ENCODE data around the gene A3GALT2.

A3GALT2 gene

DNA sequence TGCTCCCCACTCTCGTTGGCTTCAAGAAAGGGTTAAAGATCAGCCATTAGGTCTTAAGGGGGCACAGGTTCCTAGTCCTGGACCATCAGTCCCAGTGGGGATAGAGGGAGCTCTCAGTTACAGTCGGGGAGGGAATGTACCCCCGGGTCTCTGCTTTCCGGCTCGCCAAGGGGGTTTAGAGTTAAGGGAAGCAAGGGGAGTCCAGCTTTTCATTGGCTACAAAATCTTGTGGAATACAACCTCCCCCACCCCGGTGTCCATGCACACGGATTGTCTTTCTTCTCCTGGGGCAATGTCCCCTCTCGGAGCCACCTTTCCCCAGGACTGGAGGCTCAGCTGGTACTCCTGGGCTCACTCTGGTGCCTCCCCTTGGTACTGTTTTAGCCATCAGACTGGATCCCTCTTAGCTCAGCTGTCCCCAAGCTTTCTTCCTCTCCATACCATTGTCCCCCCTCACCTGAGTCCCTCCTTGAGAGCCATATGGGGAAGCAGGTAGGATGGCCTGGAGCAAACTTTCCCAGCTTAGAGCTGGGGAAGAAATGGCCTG, at the start of gene A3GALT2:
Gene A3GALT2, minus strand, starts transcription at position 480 of the 547 bp plus-strand sequence. Its CDS starts 0 bp downstream, at position 480.
- FAIRE-seq: no peak
- DNase-seq (ENCODE audit: low spot score): no peak

DNA sequence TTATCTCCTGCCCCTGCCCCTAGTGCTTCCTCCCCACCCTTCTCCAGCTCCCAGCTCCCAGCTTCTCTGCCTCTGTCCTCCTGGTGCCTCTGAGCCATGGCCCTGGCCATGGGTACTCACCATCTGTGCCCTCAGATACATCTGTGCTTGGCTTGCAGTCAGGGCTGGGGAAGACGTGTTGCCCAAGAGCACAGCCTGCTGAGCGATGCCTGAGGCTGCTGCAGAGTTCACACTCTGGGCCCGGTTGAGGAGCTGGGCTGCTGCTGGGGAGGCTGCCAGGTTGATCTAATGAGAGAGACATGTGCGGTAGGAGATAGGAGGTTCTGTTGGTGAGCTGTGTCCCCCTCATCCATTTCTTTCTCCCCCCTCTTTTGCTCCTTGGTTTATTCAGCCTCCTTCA, 49.4 kb upstream of the A3GALT2 start:
- no peak for DNase-seq (ENCODE audit: low spot score)
- FAIRE-seq: no peak

DNA sequence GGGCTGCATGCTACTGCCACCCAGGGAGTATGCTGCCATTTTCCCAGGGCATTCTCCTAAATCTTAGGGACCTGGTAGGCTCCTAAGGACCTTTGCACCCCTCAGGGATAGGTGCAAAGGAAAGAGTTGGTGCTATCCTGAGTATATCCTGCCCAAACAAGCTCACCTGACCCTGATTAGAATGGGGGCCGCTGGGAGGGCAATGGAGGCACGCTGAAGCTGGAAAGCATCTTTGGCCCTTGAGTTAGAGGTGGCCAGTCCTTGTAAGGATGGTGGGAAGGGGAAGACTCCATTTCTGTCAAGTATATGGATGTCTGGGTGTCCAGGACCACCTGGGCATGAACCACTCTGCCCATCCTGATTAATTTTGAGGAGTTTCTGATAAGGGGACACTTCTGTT, 48.9 kb upstream of the A3GALT2 start:
- no peak for FAIRE-seq

DNA sequence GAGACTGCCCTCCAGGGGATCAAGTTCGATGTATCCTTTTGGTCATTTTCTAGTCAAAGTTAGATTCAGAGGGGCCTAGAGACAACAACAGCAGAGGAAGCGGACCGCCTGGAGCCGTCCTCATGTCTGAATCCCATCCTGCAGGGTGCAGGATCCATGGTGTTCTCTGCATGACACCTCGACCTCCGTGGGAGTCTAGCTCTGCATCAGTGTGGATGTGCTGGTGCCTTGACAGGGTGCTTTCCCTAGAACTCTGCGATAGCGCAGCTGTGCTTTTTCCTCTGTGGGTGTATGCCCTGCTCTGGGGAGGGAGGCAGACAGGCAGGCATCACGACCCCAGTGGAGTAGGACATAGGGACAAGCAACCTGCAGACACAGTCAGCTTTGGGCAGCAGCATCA, 48.2 kb upstream of the A3GALT2 start:
- DNase-seq (ENCODE audit: low spot score): no peak
- no peak for FAIRE-seq

More for the DNA sequence above, 48.9 kb upstream of the A3GALT2 start:
- DNase-seq (ENCODE audit: low spot score): no peak

DNA sequence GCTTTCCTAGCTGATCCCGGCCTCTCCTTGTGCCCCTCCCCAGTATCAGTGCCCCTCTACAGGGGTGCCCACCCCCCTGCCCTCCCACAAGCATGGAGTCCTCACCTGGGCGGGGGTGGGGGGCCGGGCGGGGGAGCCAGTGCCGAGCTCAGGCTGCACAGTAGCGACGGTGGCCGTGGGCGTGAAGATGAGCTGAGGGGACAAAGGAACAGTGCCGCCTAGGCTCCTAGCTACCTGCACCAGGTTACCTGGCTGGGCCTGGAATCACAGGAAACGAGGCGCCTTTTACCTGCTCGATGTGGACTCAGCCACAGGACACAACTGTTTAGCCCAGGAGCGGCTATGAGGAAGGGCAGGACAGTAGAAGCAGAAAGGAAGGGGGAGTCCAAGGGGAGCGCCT, 47.5 kb upstream of the A3GALT2 start:
- no peak for FAIRE-seq

DNA sequence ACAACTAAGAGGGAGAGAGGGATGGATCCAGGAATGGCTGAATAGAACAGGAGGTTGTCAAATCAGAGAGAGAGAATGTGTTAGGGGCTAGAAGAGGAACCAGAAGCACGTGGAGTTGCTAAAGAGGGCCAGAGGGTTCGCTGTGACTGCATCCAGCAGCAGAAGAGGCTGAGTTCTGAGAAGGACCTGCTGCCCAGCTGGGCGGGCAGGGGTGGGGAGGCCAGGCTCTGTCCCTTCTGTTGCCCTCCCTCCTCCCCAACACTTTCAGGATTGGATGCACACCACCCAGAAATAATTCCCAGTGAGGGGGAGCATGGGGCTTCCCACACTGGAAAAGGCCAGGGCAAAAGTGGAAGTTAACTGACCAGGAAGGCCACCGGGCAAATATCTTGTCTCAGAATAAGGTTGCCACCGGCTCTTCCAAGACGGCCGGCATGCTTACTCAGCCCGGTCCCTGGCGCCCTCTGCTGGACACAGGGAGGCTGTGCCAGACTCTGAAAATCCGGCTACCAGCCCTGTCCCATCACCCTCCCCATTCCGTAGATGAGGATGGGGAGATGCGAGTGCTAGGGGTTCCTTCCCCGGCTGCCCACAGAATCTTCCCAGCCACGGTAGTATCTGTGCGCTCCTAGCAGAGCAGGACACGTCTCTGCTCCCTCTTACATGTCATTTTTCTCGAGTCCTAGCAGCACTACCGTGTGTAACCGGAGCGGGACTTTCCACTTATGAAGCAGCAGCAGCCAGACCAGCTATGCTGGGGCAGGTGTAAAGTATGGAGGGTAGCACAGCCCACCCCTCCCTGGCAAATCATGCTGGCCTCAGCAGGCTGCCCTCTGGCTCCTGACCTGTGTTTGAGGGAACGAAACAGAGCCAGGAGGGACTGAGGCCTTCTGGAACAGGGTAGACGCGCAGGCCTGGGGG, 46.8 kb upstream of the A3GALT2 start:
- peak; percentile 45 for FAIRE-seq

More for the DNA sequence above, 47.5 kb upstream of the A3GALT2 start:
- DNase-seq (ENCODE audit: low spot score): no peak

DNA sequence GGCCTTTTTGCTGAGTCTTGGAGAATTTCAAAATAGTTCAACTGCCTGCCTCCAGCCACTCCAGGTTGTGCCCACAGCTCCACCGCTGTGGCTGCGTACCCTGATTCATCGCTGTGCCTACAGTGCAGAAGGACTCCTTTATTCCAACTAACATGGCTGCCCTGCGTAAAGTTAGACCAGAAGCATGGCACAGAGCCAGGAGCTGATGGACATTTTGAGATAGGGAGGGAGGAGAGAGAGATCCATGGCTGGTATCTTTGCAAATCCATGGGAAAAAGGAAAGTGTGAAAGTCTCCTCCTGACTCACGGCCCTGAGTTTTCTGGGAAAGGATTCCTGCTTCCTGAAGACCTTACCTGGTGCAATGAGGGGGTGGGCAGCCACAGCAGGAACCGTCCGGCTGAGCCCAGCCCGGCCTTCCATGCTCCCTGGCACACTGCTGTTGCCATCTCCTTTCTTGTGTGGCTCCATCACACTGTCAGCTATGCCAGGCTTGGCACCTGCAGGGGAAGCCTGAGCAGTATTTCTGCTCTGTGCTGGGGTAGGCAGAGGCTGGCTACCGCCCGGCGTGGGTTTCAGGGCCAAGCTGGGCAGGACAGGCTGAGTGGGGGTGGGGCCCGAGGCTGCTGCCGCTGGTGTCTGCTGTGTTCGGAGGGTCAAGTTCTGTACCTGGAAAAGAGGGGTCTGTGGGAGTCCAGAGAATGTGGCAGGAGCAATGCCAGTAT, 46.0 kb upstream of the A3GALT2 start:
- DNase-seq (ENCODE audit: low spot score) (no peak), FAIRE-seq (no peak)

More for the DNA sequence above, 46.8 kb upstream of the A3GALT2 start:
- DNase-seq (ENCODE audit: low spot score): peak; percentile 42

DNA sequence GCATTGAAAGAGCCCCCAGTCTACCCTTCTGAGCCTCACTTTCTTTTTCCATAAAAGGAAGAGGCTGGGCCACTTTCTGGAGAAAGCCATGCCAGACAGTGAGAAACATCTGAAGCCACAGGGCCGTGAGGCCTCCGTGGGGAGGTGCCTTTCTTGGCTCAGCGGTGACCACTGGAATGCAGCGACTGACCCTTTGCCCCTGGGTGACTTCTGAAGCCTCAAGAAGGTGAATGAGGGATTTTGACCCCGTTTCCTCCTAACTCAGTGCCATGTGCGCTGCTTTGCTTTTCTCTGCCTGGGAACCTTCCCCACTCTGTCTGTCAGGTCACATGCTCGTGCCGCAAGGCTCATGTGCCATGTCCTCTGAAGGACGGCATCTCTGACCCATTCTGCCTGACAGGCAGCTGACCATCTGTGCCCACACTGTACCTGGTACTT, 44.7 kb upstream of the A3GALT2 start:
- DNase-seq (ENCODE audit: low spot score): peak; percentile 78
- FAIRE-seq: peak; percentile 88

DNA sequence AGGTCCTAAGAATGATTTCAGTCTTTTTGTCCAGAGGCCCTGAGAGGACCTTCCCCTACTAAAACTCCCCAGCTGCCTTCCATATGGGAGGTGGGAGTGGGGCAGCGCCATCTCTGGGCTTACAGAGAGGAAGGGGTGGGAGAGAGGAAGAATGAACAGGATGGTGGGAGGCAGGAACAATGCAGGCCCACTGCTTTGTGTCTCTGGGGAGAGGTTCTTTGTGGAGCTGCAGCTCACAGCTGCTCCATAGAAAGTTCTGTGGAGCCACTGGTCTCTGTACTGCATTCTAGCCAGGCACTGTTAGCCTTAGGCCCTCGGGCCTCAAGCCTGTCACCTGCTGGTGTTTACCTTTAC, 43.6 kb upstream of the A3GALT2 start:
- FAIRE-seq (no peak), DNase-seq (ENCODE audit: low spot score) (no peak)

DNA sequence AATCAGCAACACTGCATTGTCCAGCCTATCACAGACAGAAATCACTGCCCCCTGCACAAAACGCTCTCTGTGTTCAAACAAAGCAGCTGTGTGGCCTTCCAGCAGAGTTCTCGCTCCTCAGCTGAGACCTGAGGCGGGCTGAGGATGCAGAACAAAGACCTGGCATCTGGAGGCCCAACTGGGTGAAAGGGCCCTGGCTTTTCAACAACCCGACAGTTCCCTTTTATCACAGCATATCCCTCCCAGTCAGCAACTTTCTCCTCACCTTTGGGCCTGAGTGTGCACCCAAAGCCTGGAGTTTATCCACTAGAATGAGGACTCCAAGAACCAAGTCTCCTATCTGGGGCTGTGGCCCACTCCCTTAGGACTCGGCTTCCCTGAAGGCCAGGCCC, 42.6 kb upstream of the A3GALT2 start:
- FAIRE-seq: no peak
- DNase-seq (ENCODE audit: low spot score): no peak

DNA sequence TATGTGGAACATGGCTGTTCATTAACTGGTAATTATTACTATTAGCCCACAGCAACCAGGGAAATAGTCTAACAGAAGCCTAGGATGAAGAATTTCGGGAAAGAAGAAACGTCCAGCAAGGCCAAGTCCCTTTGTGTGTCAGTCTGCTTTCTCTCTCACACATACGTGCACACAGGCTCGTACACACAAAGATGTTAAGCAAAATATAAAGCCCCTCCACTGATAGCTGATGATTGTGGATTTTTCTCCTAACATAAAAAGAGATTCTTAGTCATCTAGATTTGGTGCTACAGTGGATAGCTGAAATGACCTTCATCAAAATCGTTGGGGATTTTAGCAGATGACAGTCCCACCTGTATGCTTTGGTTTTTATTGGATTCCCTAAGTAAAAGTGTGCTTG, 42.1 kb upstream of the A3GALT2 start:
- DNase-seq (ENCODE audit: low spot score): no peak
- FAIRE-seq: no peak

DNA sequence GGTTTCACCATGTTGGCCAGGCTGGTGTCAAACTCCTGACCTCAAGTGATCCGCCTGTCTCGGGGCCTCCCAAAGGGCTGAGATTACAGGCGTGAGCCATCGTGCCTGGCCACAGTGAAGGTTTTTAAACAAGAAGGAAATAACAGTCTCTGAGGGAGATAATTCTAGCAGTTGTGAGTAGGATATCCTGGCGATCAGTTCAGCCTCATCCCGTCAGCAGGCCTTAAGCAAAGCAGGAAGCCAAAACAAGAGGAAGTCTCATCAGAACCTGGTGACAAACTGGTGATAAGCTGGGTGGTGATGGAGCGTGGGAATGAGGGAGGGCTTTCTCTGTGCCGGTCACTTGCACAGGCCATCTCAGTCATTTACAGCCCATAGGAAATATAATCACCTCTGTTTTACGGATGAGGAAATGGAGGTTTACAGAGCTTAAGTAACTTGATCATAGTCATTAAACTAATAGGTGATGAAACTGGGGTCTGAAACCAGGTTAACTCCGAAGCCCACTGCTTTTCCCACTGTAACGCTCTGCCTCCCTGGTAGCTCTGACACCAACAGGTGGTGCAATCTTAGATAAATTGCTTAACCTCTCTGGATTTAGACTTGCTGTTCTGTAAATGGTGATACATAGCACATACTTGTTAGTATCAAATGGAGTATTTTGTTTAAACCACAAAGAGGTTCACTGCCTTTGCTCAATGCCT, 40.8 kb upstream of the A3GALT2 start:
- DNase-seq (ENCODE audit: low spot score): no peak
- no peak for FAIRE-seq

DNA sequence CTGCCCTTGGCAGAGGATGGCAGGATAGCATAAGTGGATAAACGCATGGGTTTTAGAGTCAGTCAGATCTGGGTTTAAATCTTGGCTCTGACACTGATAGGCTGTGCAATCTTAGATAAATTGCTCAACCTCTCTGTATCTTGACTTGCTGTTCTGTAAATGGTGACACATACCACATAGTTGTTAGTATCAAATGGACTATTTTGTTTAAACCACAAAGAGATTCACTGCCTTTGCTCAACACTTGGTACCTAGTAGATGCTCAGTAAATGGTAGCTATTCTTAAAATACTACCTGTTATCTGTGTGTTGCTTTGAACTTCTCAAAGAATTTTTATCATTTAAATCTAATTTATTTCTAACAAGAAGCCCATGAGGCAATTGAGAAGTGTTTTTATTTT, 39.5 kb upstream of the A3GALT2 start:
- no peak for FAIRE-seq
- DNase-seq (ENCODE audit: low spot score): no peak

DNA sequence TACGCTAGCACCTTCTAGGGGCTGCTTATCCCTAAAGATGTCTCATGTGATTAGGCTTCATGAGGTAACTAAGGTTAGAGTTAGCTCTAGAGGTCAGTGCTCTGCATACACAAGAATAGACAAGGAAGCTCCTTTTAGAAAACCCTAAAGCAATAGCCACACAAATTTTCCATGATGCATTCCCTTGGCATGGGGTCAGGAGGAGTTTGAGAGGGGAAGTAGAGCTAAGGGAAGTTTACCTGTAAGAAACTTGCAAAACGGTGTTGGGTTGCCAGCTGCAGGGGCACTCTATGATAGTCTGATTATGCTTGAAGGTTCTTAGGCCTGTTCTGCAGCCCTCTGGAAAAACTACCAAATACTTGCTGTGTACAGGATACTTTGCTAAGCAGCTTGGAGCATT, 39.0 kb upstream of the A3GALT2 start:
- DNase-seq (ENCODE audit: low spot score) (no peak), FAIRE-seq (no peak)

DNA sequence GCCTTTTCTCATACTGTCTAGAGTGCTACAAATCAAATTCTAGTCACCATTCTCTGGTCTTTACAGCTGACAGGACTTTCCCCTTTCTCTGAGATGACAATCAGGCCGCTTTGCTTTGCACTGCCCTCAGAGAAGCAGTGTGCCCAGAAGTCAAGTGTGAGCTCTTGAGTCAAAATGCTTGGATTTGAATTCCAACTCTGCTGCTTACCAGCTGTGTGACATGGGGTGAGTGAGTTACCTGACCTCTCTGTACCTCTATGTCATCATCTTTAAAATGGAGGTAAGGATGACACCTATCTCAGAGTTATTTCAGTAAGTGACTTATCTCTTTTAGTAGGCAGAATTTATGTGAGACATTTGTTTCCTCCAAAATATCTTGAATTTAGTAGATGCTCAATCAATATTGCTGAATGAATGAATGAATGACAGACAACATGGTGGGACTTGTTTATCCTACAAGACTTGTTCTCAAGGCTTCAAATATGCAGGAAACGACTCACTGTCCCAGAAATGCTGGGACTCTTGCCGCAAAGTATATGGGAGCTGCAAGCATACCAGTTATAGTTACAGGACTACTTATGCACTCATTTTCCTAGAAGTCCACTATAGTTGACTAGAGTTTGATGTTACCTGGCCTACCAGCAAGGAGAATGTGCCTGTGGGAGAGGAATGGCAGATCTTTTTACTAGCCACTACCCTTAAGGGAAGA, 38.1 kb upstream of the A3GALT2 start:
- DNase-seq (ENCODE audit: low spot score) (no peak), FAIRE-seq (no peak)

DNA sequence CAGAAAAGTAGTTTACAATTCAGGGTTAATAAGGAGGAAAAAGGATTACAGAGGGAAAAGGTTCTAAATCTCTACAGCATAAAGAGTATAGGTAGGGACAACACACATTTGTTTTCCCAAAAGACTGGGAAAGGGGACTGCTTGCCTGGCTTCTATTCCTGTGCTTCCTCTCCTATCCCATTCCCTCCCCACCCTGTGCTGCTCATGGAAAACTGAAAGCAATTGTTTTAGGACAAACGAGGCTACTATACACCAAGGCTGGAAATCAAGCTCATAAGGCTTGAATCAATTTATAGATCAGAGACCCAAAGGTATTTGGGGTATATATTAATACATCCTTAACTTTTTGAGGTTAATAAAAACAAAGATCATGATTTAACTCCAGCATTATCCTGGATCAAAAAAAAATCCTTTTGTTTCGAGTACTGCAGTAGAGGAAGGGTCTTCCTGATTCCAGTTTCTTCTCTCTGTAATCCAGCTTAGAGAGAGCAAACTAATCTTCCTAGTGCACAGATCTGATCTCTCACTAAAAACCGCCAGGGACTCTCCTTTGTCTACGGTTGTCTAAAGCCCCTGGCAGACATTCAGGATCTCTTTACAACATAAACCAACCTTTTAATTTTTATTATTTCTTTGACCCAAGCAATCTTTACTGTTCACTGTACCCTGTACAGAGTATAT, 37.4 kb upstream of the A3GALT2 start:
- FAIRE-seq: no peak
- no peak for DNase-seq (ENCODE audit: low spot score)

DNA sequence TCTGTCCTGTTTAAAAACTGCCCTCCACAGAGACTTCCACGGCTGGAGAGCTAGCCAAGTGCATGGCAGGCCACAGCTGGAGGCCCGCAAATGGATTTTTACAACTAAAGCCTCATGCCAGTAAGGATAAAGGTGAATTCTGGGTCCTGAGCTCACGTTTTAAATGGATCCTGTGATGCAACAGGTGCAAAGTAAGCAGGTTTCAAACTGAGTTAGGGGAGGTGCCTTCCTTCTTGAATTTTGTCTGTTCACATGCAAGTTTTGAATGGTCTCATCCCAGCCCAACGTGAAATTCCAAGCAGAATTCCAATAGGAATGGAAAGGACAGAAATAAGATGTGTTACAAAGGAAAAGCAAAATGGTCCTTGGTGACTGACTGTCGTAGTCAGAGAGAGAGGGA, 36.2 kb upstream of the A3GALT2 start:
- FAIRE-seq: no peak
- no peak for DNase-seq (ENCODE audit: low spot score)

DNA sequence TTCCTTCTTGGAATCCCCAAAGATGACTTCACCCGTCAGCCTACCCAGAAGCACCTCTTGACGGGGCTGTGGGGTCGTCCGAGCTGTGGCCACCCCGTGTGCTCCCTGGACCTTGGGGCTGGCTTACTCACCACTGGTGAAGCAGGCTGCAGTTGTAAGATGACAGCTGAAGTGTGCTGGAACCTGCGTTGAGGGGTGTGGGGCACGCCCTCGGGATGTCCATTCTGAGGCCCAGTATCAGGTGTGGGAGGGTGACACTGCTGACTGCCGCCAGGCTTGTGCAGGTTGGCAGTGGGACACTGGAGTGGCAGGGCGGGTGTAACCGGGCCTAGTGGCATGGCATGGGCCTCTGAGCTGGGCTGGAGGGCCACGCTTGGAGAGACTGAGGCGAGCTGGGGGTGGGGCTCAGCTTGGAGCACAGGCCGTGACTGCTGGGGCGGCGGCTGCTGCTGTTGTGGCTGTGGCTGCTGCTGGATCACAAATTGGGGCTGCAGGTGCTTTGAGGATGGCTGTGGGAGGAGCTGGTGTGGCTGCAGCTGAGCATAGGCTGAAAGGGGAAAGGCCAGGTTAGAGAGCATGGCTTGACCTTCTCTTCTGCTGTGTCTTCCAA, 33.9 kb upstream of the A3GALT2 start:
- FAIRE-seq (no peak), DNase-seq (ENCODE audit: low spot score) (no peak)

DNA sequence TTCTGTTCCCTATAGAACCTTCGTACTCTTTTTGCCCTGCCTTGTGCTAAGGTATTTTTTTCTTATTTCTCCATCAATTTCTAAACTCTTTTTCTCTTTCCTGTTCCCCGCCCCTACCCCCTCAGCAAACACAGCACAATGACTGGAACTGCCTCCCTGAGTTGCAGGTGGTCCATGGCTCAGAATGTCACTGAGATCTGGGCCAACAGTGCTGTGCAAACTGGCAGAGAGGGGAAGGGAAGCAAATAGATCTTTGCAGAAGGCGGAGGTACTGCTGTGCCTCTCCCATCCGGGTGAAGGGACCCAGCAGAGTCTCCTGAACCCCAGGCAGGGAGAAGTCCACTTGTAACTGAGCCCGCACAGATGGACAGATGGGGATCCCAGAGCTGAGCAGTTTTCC, 32.6 kb upstream of the A3GALT2 start:
- no peak for DNase-seq (ENCODE audit: low spot score)
- FAIRE-seq: no peak

DNA sequence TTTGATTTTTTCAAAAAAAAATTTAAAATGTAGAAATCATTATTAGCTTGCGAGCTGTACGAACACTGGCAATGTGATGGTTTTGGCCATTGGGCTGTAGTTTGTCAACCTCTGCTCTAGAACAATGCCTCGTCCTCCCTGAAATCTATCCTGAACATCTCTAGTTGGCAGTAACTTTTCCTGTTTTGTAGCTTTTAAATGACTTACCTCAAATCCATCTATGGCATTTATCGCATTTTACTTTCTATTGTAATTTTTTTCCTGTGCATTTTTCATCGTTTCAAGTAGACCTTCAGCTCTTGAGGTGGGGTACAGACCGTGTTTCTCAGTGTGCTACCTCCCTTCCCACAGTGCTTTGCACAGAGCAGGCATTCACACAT, 30.4 kb upstream of the A3GALT2 start:
- DNase-seq (ENCODE audit: low spot score): no peak
- no peak for FAIRE-seq
